CD4-positive, alpha-beta T cell treated with Interleukin-2 at 100 ng/mL for 4 hours (primary cell): ENCODE data around the gene PRKAG2.

Experiments used
- DNase-seq: peaks from one replicate; pipeline ENCODE4 v3.0.0-alpha.2; 2020; ENCODE audit warnings: low spot score

PRKAG2 gene

GRCh38 chr7:151512353-151512752 lies 364.6 kb downstream of the PRKAG2 start:
- no peak for DNase-seq

DNA sequence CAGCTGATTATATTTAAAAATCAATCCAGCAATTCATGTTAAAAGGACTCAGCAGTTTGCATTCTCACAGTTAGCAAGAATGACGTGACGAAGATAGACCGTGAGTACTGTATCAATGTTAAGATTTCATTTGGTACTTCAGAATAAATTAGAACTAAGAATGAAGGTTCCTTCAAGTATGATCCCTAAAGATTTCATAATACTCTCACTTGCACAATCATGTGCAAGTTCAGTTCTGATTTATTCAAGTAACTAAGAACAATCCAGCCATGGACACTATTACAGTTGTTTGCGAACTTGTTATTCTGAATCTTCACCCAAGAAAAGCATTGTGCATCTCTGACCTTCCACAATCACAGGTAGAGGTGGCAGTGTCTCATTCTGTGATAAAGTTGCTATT lies 365.0 kb downstream of the PRKAG2 start:
- no peak for DNase-seq

DNA sequence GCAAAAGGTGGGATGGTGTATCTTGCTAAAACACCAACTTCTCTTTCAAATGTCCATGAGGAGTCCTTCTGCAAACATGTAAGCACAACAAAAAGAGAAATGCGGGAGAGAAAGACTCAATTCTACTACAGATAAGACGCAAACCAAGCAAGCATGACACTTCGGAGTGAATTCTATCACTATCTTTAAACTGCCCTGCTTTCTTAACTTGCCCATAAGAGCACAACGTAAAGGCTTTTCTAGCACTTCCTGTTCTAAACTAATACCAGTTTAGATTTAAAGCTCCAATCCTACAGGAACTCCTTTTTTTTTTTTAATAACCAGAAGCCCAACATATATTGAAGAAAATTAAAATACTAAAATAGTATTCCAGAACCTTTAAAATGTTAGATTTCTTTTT lies 365.6 kb downstream of the PRKAG2 start:
- no peak for DNase-seq

- DNase-seq, result no peak
Observed at GRCh38 chr7:151509670-151510333, 367.1 kb downstream of the PRKAG2 start.

GRCh38 chr7:151508991-151509390 lies 367.9 kb downstream of the PRKAG2 start:
- no peak for DNase-seq

GRCh38 chr7:151507806-151508205 lies 369.1 kb downstream of the PRKAG2 start:
- DNase-seq, result no peak

- DNase-seq, result no peak
Observed at GRCh38 chr7:151506901-151507382, 370.0 kb downstream of the PRKAG2 start.
